VCaP (cell line): Measurements from ENCODE around the gene ACYP1.
A peak's percentile ranks its signal among the peaks of the same experiment; 100 is the strongest.

Experiments
- H3K27ac ChIP-seq: fragments of 450-650 bp; 2 replicates; pipeline ENCODE4 v1.5.1; 2017
- TF ChIP-seq, protein P1 (sequence below): fragments of 450-650 bp; conservative IDR thresholded peaks from 2 replicates; pipeline ENCODE4 v1.5.1; 2017; ENCODE audit warnings: mild to moderate bottlenecking, moderate library complexity

The ACYP1 gene

DNA sequence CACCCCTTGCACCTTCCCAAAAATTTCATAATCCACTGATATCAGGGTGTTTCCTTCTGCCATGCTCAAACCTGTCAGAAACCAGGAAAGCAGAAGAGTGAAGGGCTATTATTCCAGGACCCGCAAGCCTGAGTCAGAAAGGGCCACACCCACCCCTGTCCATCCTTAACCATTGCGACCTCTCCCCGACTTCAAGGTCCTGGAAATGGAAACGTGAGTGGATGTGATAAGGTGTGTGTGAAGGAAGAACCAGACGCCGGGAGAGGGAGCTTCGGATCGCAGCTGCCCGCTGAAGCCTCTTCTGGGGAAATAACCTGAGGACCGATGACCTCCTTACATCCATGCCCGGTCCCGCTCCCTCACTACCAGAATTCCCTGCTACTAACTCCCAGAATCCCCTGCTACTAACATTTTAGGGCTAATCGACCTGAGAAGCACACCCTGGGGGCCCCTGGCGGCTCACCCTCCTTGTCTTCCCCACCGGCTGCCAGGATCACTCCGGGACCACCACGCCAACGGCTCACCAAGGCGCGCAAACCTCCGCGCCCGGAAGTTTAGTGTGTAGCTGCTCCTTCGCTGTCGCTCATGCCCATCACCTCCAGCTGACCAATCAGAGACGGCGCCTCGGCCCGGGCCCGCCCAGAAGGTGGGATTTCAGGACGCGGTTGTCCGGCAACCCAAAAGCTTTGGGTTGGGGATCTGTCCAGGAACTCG, at the start of gene ACYP1:
Gene ACYP1, minus strand, starts transcription at position 534 of the 714 bp plus-strand sequence. Its CDS starts 471 bp downstream, at position 63.
- peak within 1 kb of the TSS; percentile 58 for H3K27ac ChIP-seq
- TF ChIP-seq, protein P1, sequence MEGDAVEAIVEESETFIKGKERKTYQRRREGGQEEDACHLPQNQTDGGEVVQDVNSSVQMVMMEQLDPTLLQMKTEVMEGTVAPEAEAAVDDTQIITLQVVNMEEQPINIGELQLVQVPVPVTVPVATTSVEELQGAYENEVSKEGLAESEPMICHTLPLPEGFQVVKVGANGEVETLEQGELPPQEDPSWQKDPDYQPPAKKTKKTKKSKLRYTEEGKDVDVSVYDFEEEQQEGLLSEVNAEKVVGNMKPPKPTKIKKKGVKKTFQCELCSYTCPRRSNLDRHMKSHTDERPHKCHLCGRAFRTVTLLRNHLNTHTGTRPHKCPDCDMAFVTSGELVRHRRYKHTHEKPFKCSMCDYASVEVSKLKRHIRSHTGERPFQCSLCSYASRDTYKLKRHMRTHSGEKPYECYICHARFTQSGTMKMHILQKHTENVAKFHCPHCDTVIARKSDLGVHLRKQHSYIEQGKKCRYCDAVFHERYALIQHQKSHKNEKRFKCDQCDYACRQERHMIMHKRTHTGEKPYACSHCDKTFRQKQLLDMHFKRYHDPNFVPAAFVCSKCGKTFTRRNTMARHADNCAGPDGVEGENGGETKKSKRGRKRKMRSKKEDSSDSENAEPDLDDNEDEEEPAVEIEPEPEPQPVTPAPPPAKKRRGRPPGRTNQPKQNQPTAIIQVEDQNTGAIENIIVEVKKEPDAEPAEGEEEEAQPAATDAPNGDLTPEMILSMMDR: no peak

DNA sequence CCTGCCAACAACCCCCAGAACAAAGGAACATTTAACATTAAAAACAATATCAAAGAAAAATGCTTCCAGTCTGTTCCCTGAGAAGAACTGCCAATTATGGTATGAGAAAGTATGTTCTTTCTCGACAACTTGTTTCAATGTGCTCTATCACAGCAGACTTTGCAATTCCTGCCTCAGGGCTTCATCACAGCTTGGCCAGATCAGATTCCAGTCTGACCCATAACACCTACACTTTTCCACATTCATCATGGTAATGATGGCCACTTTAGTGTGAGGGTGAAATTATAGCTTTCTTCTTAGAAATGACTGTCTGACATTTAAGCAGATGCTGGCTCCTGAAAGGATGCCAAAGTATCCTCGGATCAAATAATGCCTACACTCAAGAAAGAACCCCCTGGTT, 46.1 kb upstream of the ACYP1 start:
- TF ChIP-seq, protein P1: no peak
- no peak overlapping the region for H3K27ac ChIP-seq

DNA sequence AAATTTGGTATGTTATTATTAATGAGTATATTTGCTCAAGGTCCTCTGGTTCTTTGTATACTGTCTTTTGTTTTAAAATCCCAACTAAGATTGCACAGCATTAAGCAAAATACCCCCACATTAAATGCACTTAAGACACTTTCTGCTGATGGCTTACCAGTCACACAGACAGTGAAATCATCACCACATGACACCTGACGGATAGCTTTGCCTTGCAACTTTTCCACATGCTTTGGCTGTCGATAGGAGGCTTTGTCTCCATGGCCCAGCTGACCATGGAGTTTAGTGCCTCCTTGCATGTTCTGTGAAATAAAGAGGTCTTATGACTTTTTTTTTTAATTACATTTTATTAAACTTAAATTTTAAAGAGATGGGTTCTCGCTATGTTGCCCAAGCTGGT, 43.4 kb upstream of the ACYP1 start:
- TF ChIP-seq, protein P1: no peak
- H3K27ac ChIP-seq: no peak overlapping the region

DNA sequence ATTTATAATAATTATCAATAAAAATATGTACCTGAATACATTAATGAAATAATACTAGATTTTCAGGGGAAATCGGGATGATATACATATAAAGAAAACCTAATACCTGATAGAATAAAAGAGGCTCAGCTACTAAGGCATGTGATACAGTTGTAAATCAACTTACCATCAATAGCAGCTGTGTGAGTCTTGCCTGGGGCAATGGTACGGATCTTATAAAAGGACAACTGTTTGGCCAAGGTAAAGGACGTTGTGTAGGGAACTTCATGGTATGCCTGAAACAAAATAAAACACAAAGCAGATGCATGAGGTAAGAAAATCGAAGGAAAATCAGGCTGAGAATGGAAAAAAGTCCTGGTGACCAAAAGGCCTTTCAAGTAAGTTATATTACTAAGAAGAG, 37.7 kb upstream of the ACYP1 start:
- TF ChIP-seq, protein P1: no peak

DNA sequence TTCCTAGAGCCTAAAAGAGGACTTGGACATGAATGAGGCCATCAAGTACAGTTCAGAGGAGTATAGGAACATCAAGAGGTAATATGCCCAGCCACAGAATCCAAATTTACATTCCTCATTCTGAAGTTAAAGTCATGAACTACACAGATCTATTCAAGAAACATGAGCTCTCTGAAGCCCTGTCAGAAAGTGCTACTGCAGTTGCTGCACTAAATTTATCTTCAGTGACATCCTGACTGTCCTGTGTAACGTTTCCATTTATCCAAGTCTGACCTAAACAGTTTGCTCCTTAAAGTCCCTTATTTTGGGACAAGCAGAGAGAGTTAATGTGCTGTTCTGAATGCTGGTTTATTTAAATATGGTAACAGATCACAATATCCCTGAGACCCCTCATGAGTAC, 34.9 kb upstream of the ACYP1 start:
- TF ChIP-seq, protein P1: no peak
- H3K27ac ChIP-seq: peak overlapping the region; percentile 95

More for the DNA sequence above, 37.7 kb upstream of the ACYP1 start:
- peak overlapping the region; percentile 95 for H3K27ac ChIP-seq

DNA sequence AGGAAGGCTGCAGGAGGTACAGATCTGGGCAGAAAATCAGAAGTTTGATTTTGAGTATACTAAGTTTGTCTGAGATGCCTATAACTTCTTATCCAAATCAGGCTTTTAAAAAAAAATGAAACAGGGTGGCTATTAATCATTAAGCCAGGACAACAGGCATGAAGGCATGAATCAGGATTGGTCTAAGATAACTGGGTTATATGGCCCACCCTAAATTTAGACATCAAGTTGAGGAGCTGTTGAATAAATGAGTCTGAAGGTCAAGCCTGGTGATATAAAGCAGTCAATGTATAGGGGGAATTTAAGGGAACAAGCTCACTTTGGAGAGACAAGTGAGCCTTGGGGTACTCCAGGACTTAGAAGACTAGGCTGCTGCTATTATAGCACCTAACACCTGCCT, 34.4 kb upstream of the ACYP1 start:
- H3K27ac ChIP-seq: peak overlapping the region; percentile 95
- TF ChIP-seq, protein P1: no peak

DNA sequence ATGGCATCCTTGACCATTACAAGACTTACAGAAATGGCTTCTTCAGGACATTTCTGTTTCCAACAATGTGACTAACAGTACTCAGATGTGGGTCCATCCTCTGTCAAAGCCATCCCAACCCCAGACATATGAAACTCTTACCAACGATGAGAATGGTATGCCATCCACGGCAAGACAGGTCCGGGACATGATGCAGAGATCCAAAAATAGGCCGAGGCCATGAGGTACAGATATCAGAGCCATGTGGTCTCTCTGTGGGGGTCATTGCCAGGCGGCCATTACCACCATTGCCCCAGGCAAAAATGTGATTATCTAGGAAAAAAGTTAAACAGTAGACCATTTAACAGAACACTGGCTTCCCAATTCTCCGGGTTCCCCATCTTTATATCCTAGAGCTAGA, 33.1 kb upstream of the ACYP1 start:
- TF ChIP-seq, protein P1: no peak
- no peak overlapping the region for H3K27ac ChIP-seq
